Measurements from ENCODE around the gene PRSS22.

DNA sequence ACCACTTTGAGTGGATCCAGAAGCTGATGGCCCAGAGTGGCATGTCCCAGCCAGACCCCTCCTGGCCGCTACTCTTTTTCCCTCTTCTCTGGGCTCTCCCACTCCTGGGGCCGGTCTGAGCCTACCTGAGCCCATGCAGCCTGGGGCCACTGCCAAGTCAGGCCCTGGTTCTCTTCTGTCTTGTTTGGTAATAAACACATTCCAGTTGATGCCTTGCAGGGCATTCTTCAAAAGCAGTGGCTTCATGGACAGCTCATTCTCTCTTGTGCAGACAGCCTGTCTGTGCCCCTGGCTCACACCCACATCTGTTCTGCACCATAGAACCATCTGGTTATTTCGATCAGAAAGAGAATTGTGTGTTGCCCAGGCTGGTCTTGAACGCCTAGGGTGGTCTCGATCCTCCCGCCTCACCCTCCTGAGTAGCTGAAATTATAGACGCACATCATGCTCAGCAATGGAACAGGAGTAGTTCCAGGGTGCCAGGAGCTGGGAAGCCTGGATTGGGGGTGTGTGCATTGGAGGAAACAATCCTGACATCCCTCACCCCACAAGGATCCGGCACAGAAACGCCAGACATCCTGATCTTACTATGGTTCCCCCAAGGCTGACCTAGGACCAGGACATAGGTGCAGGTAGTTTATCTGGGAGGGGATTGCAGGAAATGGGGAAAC lies 36.3 kb downstream of the PRSS22 start:
- TF ChIP-seq, protein P1, sequence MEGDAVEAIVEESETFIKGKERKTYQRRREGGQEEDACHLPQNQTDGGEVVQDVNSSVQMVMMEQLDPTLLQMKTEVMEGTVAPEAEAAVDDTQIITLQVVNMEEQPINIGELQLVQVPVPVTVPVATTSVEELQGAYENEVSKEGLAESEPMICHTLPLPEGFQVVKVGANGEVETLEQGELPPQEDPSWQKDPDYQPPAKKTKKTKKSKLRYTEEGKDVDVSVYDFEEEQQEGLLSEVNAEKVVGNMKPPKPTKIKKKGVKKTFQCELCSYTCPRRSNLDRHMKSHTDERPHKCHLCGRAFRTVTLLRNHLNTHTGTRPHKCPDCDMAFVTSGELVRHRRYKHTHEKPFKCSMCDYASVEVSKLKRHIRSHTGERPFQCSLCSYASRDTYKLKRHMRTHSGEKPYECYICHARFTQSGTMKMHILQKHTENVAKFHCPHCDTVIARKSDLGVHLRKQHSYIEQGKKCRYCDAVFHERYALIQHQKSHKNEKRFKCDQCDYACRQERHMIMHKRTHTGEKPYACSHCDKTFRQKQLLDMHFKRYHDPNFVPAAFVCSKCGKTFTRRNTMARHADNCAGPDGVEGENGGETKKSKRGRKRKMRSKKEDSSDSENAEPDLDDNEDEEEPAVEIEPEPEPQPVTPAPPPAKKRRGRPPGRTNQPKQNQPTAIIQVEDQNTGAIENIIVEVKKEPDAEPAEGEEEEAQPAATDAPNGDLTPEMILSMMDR (IDR thresholded peaks at IDR 0.05): no peak
- TF ChIP-seq POLR2A (IDR thresholded peaks at IDR 0.05): no peak
